GM19099 (cell line): ENCODE measurements around the gene ACTN3.

Source experiments
- POLR2A ChIP-seq: IDR thresholded peaks from 3 replicates; pipeline ENCODE4 v1.6.1; 2011; ENCODE audit warnings: low read depth; ENCODE audit not compliant: insufficient read length; ENCODE audit errors: extremely low read depth

ACTN3 gene

GRCh38 chr11:66559142-66559865 is 12.6 kb downstream of the ACTN3 start:
- TF ChIP-seq POLR2A: no peak

GRCh38 chr11:66559866-66560676 is 13.4 kb downstream of the ACTN3 start:
- TF ChIP-seq POLR2A: no peak

- TF ChIP-seq POLR2A: no peak
These were observed 14.7 kb downstream of the ACTN3 start for GRCh38 chr11:66561178-66561974.

- TF ChIP-seq POLR2A: no peak
These were observed 15.2 kb downstream of the ACTN3 start for GRCh38 chr11:66561975-66562248.

- no peak for TF ChIP-seq POLR2A
These were observed 15.6 kb downstream of the ACTN3 start for GRCh38 chr11:66562275-66562674.

GRCh38 chr11:66562907-66563583 is 16.3 kb downstream of the ACTN3 start:
- no peak for TF ChIP-seq POLR2A

- TF ChIP-seq POLR2A: no peak
These were observed 17.1 kb downstream of the ACTN3 start for GRCh38 chr11:66563832-66564231.

GRCh38 chr11:66564538-66564937 is 17.8 kb downstream of the ACTN3 start:
- TF ChIP-seq POLR2A: no peak

GRCh38 chr11:66564984-66565383 is 18.3 kb downstream of the ACTN3 start:
- no peak for TF ChIP-seq POLR2A

GRCh38 chr11:66566221-66566620 is 19.5 kb downstream of the ACTN3 start:
- no peak for TF ChIP-seq POLR2A

GRCh38 chr11:66567787-66568123 is 21.1 kb downstream of the ACTN3 start:
- no peak for TF ChIP-seq POLR2A

- no peak for TF ChIP-seq POLR2A
These were observed 21.6 kb downstream of the ACTN3 start, which contains the start of gene CTSF for GRCh38 chr11:66568124-66568916. Gene CTSF (minus strand): TSS chr11:66568606. CDS start chr11:66568486, 120 bp downstream.

- no peak for TF ChIP-seq POLR2A
These were observed 22.4 kb downstream of the ACTN3 start for GRCh38 chr11:66569076-66569475.
